OCI-LY3 (cell line): ENCODE results near the gene CNPY1.
"Not testable (repeated sequence)": the region's sequence is repeated elsewhere in the genome, so short reads cannot be mapped to it uniquely, and the experiment has no call there.

ENCODE experiments used
- H2AFZ ChIP-seq: fragments of 200-600, 300-600 bp; shearing (Covaris generic); 2 replicates; pipeline ENCODE4 v1.6.0; 2014; ENCODE audit warnings: antibody characterized with exemption, low read depth, low read length
- H3K27ac ChIP-seq: fragments of 200-600, 300-600 bp; sonication (generic); 2 replicates; pipeline ENCODE4 v1.5.1; 2014; ENCODE audit warnings: mild to moderate bottlenecking, low read length, moderate library complexity, mixed read lengths
- H3K27me3 ChIP-seq: fragments of 200-600, 300-600 bp; sonication (generic); 2 replicates; pipeline ENCODE4 v1.6.1; 2014; ENCODE audit warnings: low read depth, low read length, mixed read lengths
- H3K36me3 ChIP-seq: fragments of 200-600, 300-600 bp; sonication (generic); replicated peaks from 2 replicates; pipeline ENCODE3; 2014; ENCODE audit warnings: low read depth, low read length, mixed read lengths
- H3K4me1 ChIP-seq: fragments of 300-600, 200-600 bp; sonication (generic); 2 replicates; pipeline ENCODE4 v1.6.1; 2014; ENCODE audit warnings: low read length, mixed read lengths
- H3K4me2 ChIP-seq: fragments of 200-600, 300-600 bp; sonication (generic); 2 replicates; pipeline ENCODE4 v1.6.1; 2014; ENCODE audit warnings: low read length, mixed read lengths
- H3K4me3 ChIP-seq: fragments of 300-600, 200-600 bp; sonication (generic); 2 replicates; pipeline ENCODE4 v1.5.1; 2014; ENCODE audit warnings: antibody characterized with exemption, mild to moderate bottlenecking, low read length, moderate library complexity
- H3K79me2 ChIP-seq: fragments of 300-600, 200-600 bp; shearing (Covaris generic); 2 replicates; pipeline ENCODE4 v1.6.1; 2014; ENCODE audit warnings: mild to moderate bottlenecking, low read length, mixed read lengths
- H3K9ac ChIP-seq: fragments of 300-600, 200-600 bp; shearing (Covaris generic); 2 replicates; pipeline ENCODE4 v1.6.0; 2014; ENCODE audit warnings: mild to moderate bottlenecking, low read length, moderate library complexity
- H3K9me3 ChIP-seq: fragments of 200-600, 300-600 bp; shearing (Covaris generic); 2 replicates; pipeline ENCODE4 v1.6.1; 2014; ENCODE audit warnings: low read length, mixed read lengths; ENCODE audit not compliant: insufficient read depth
- H4K20me1 ChIP-seq: fragments of 200-600, 300-600 bp; sonication (generic); 2 replicates; pipeline ENCODE4 v1.6.1; 2016; ENCODE audit warnings: low read length, mixed read lengths; ENCODE audit not compliant: insufficient read depth
- CTCF ChIP-seq: fragments of 200-600, 300-600 bp; sonication (generic); IDR thresholded peaks from 2 replicates; pipeline ENCODE4 v1.5.1; 2014; ENCODE audit warnings: antibody characterized with exemption, low read length, low read depth
- EZH2phosphoT487 ChIP-seq: fragments of 200-600 bp; shearing (Covaris generic); IDR thresholded peaks from 2 replicates; pipeline ENCODE4 v1.6.1; 2018; ENCODE audit warnings: antibody characterized with exemption, mixed run types, low read depth

The CNPY1 gene

GRCh38 chr7:155523168-155523675 lies 23.1 kb downstream of the CNPY1 start:
- no peaks in the 10 kb centered on the region for H3K79me2 ChIP-seq
- H3K27me3 ChIP-seq, result peaks cover 27% of the 10 kb centered on the region
- no peak overlapping the region for H3K4me3 ChIP-seq
- no peaks in the 10 kb centered on the region for H3K36me3 ChIP-seq
- no peak overlapping the region for H3K9ac ChIP-seq
- H2AFZ ChIP-seq, result no peak overlapping the region
- no peaks in the 10 kb centered on the region for H4K20me1 ChIP-seq
- no peak overlapping the region for H3K4me2 ChIP-seq
- TF ChIP-seq CTCF (no peak), EZH2phosphoT487 (no peak)
- no peak overlapping the region for H3K27ac ChIP-seq
- H3K4me1 ChIP-seq, result no peaks in the 10 kb centered on the region
- H3K9me3 ChIP-seq, result no peaks in the 10 kb centered on the region

GRCh38 chr7:155521743-155522398 lies 24.5 kb downstream of the CNPY1 start:
- Histone ChIP-seq H3K36me3 (no peaks in the 10 kb centered on the region), H3K4me3 (no peak overlapping the region), H3K27me3 (peaks cover 37% of the 10 kb centered on the region), H4K20me1 (no peaks in the 10 kb centered on the region), H3K27ac (no peak overlapping the region), H3K79me2 (no peaks in the 10 kb centered on the region), H3K4me1 (no peaks in the 10 kb centered on the region), H3K9me3 (no peaks in the 10 kb centered on the region), H2AFZ (no peak overlapping the region), H3K4me2 (no peak overlapping the region), H3K9ac (no peak overlapping the region)
- no peak for TF ChIP-seq CTCF
- no peak for TF ChIP-seq EZH2phosphoT487

GRCh38 chr7:155521007-155521742 lies 25.2 kb downstream of the CNPY1 start:
- Histone ChIP-seq H4K20me1 (no peaks in the 10 kb centered on the region), H3K4me2 (no peak overlapping the region), H3K4me1 (no peaks in the 10 kb centered on the region), H3K9ac (no peak overlapping the region), H3K79me2 (no peaks in the 10 kb centered on the region), H3K27ac (no peak overlapping the region), H3K4me3 (no peak overlapping the region), H3K36me3 (no peaks in the 10 kb centered on the region), H2AFZ (no peak overlapping the region), H3K27me3 (peaks cover 37% of the 10 kb centered on the region), H3K9me3 (no peaks in the 10 kb centered on the region)
- TF ChIP-seq EZH2phosphoT487 (no peak), CTCF (no peak)

- Histone ChIP-seq H3K79me2 (no peaks in the 10 kb centered on the region), H3K36me3 (no peaks in the 10 kb centered on the region), H3K4me1 (no peaks in the 10 kb centered on the region), H3K27ac (no peak overlapping the region), H3K9me3 (no peaks in the 10 kb centered on the region), H3K9ac (no peak overlapping the region), H4K20me1 (no peaks in the 10 kb centered on the region), H3K4me3 (no peak overlapping the region), H3K27me3 (peaks cover 32% of the 10 kb centered on the region), H3K4me2 (no peak overlapping the region), H2AFZ (no peak overlapping the region)
- TF ChIP-seq EZH2phosphoT487, result no peak
- TF ChIP-seq CTCF, result no peak
These were observed 26.2 kb downstream of the CNPY1 start for GRCh38 chr7:155520114-155520513.

- not testable (repeated sequence) for H3K4me1 ChIP-seq, H3K36me3 ChIP-seq, H3K9me3 ChIP-seq, H3K79me2 ChIP-seq, H3K9ac ChIP-seq, H2AFZ ChIP-seq, H3K27ac ChIP-seq, H3K4me3 ChIP-seq, H4K20me1 ChIP-seq, H3K4me2 ChIP-seq
- peaks cover 29% of the 10 kb centered on the region for H3K27me3 ChIP-seq
These were observed 27.0 kb downstream of the CNPY1 start for GRCh38 chr7:155519358-155519757.
